ENCODE results near the gene PRM2.

Gene PRM2

GRCh38 chr16:11264155-11264832 lies 12.0 kb downstream of the PRM2 start:
- TF ChIP-seq SIN3A (IDR thresholded peaks at IDR 0.05; ENCODE audit: borderline replicate concordance, insufficient read depth, low read length) (no peak), FOXP2 (optimal IDR thresholded peaks at IDR 0.05; ENCODE audit: borderline replicate concordance, extremely low read depth, extremely low read length, insufficient read depth) (no peak), POLR2AphosphoS5 (IDR thresholded peaks at IDR 0.05; ENCODE audit: low read depth, low read length) (no peak), TAF1 (IDR thresholded peaks at IDR 0.05; ENCODE audit: borderline replicate concordance, insufficient read depth, low read length) (no peak)
- TF ChIP-seq, protein P1, sequence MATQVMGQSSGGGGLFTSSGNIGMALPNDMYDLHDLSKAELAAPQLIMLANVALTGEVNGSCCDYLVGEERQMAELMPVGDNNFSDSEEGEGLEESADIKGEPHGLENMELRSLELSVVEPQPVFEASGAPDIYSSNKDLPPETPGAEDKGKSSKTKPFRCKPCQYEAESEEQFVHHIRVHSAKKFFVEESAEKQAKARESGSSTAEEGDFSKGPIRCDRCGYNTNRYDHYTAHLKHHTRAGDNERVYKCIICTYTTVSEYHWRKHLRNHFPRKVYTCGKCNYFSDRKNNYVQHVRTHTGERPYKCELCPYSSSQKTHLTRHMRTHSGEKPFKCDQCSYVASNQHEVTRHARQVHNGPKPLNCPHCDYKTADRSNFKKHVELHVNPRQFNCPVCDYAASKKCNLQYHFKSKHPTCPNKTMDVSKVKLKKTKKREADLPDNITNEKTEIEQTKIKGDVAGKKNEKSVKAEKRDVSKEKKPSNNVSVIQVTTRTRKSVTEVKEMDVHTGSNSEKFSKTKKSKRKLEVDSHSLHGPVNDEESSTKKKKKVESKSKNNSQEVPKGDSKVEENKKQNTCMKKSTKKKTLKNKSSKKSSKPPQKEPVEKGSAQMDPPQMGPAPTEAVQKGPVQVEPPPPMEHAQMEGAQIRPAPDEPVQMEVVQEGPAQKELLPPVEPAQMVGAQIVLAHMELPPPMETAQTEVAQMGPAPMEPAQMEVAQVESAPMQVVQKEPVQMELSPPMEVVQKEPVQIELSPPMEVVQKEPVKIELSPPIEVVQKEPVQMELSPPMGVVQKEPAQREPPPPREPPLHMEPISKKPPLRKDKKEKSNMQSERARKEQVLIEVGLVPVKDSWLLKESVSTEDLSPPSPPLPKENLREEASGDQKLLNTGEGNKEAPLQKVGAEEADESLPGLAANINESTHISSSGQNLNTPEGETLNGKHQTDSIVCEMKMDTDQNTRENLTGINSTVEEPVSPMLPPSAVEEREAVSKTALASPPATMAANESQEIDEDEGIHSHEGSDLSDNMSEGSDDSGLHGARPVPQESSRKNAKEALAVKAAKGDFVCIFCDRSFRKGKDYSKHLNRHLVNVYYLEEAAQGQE (IDR thresholded peaks at IDR 0.05; ENCODE audit: insufficient read depth in 1 of 2, low read depth in 2 of 2, low read length in 2 of 2), result no peak

DNA sequence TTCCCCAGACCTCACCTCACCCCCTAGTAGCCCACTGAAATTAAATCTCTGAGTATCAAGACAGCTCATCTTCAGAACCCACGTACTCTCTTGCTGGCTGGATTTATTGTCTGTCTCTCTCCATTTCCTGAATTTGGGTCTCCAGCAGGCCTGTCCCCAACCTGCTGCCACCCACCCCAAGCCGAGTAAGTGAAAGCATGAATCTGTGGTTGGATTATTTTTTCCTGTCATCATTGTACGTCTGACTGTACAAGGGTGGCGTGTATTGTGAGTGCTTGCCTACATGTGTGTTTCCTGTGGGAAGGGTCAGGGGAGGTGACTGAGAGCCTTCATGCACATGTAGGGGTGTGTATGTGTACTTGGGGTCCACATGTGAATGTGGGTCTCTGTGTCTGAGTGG lies 12.5 kb downstream of the PRM2 start:
- TF ChIP-seq TAF1 (IDR thresholded peaks at IDR 0.05; ENCODE audit: borderline replicate concordance, insufficient read depth, low read length) (no peak), POLR2AphosphoS5 (IDR thresholded peaks at IDR 0.05; ENCODE audit: low read depth, low read length) (no peak), SIN3A (IDR thresholded peaks at IDR 0.05; ENCODE audit: borderline replicate concordance, insufficient read depth, low read length) (no peak), FOXP2 (optimal IDR thresholded peaks at IDR 0.05; ENCODE audit: borderline replicate concordance, extremely low read depth, extremely low read length, insufficient read depth) (no peak)
- TF ChIP-seq, protein P1 (IDR thresholded peaks at IDR 0.05; ENCODE audit: insufficient read depth in 1 of 2, low read depth in 2 of 2, low read length in 2 of 2), result no peak

GRCh38 chr16:11262915-11263314 lies 13.4 kb downstream of the PRM2 start:
- no peak for TF ChIP-seq POLR2AphosphoS5 (IDR thresholded peaks at IDR 0.05; ENCODE audit: low read depth, low read length)
- no peak for TF ChIP-seq FOXP2 (optimal IDR thresholded peaks at IDR 0.05; ENCODE audit: borderline replicate concordance, extremely low read depth, extremely low read length, insufficient read depth)
- TF ChIP-seq, protein P1 (IDR thresholded peaks at IDR 0.05; ENCODE audit: insufficient read depth in 1 of 2, low read depth in 2 of 2, low read length in 2 of 2), result no peak
- TF ChIP-seq TAF1 (IDR thresholded peaks at IDR 0.05; ENCODE audit: borderline replicate concordance, insufficient read depth, low read length), result no peak
- TF ChIP-seq SIN3A (IDR thresholded peaks at IDR 0.05; ENCODE audit: borderline replicate concordance, insufficient read depth, low read length), result no peak

DNA sequence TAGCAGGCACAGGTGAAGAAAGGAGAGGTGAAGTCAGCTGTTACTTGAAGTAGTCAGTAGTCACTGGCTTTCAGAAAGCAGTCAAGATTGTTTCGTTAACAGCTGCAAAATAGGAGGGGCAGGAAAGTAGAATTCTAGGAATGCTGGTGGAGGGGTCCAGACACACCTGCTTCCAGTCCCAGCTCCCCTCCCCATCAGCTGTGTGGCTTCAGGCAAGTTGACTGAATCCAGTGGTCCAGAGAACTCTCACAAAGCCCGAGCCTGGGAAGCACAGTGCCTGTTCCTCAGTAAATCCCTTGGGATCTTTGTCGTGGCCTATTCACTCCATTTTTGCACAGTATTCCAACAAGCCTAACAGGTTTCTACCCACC lies 15.7 kb downstream of the PRM2 start:
- no peak for TF ChIP-seq POLR2AphosphoS5 (IDR thresholded peaks at IDR 0.05; ENCODE audit: low read depth, low read length)
- TF ChIP-seq, protein P1 (IDR thresholded peaks at IDR 0.05; ENCODE audit: insufficient read depth in 1 of 2, low read depth in 2 of 2, low read length in 2 of 2), result no peak
- no peak for TF ChIP-seq SIN3A (IDR thresholded peaks at IDR 0.05; ENCODE audit: borderline replicate concordance, insufficient read depth, low read length)
- TF ChIP-seq TAF1 (IDR thresholded peaks at IDR 0.05; ENCODE audit: borderline replicate concordance, insufficient read depth, low read length), result no peak
- TF ChIP-seq FOXP2 (optimal IDR thresholded peaks at IDR 0.05; ENCODE audit: borderline replicate concordance, extremely low read depth, extremely low read length, insufficient read depth), result no peak

Measured in PFSK-1 (cell line).